Effector memory CD8-positive, alpha-beta T cell (primary cell): ENCODE results near the gene ADCY4.
"Not testable (repeated sequence)": the region's sequence is repeated elsewhere in the genome, so short reads cannot be mapped to it uniquely, and the experiment has no call there.

ENCODE experiments used
- ATAC-seq: fragments of 150-1000 bp; cut with Tn5 transposase; replicated peaks from 2 replicates; pipeline ENCODE4 v1.10.0; 2021; ENCODE audit warnings: mild to moderate bottlenecking, moderate library complexity
- DNase-seq, 3 experiments: peaks; one replicate each; pipeline ENCODE4 v3.0.0; 2021
- H3K27ac Mint-ChIP-seq, 2 donors: one replicate each; pipeline ENCODE4 v1.8.0; 2022; ENCODE audit warnings: mild to moderate bottlenecking in 2 of 2, mixed read lengths in 2 of 2, moderate library complexity in 2 of 2
- H3K27me3 Mint-ChIP-seq, 2 donors: one replicate each; pipeline ENCODE4 v1.8.0; 2022; ENCODE audit warnings: mixed read lengths in 2 of 2
- H3K36me3 Mint-ChIP-seq: one replicate; pipeline ENCODE4 v1.8.0; 2022; ENCODE audit warnings: mild to moderate bottlenecking, moderate library complexity, mixed read lengths; ENCODE audit not compliant: insufficient read depth
- H3K4me1 Mint-ChIP-seq, 2 donors: one replicate each; pipeline ENCODE4 v1.8.0; 2022; ENCODE audit warnings: low read depth in 2 of 2, mixed read lengths in 2 of 2
- H3K4me3 Mint-ChIP-seq, 2 donors: one replicate each; pipeline ENCODE4 v1.8.0; 2022; ENCODE audit warnings: mild to moderate bottlenecking in 2 of 2, mixed read lengths in 2 of 2, moderate library complexity in 2 of 2
- H3K9me3 Mint-ChIP-seq, 2 donors: one replicate each; pipeline ENCODE4 v1.8.0; 2022; ENCODE audit warnings: mixed read lengths in 2 of 2
- total RNA-seq, 9 experiments: gene quantifications; one replicate each; lab custom pipeline; 2026; lab: John Stamatoyannopoulos, UW

ADCY4 gene
- total RNA-seq, result 0.40 to 10.0 (median 5.9) reads per million in 9 experiments

- ATAC-seq (no peak), DNase-seq (peak in 2 of 3 experiments; percentile 20 to 31)
- Mint-ChIP-seq H3K9me3 (no peaks in the 10 kb centered on the region), H3K27me3 (peaks cover 4 to 25% of the 10 kb centered on the region in 2 donors), H3K27ac (peak within 1 kb of the TSS in 1 of 2 donors; percentile 79), H3K36me3 (peaks cover 37% of the 10 kb centered on the region), H3K4me3 (peak within 1 kb of the TSS; percentile 77 to 92), H3K4me1 (peaks cover 54 to 56% of the 10 kb centered on the region in 2 donors)
Observed at GRCh38 chr14:24334431-24335291, at the start of gene ADCY4. Gene ADCY4 (minus strand): TSS chr14:24335071. CDS start chr14:24334652, 419 bp downstream.

GRCh38 chr14:24384169-24384568 is 49.3 kb upstream of the ADCY4 start:
- H3K27me3 Mint-ChIP-seq, result peaks cover 15 to 34% of the 10 kb centered on the region in 2 donors
- H3K9me3 Mint-ChIP-seq, result no peaks in the 10 kb centered on the region
- no peak overlapping the region for H3K4me3 Mint-ChIP-seq
- ATAC-seq, result no peak
- no peak overlapping the region for H3K27ac Mint-ChIP-seq
- no peak for DNase-seq
- no peaks in the 10 kb centered on the region for H3K36me3 Mint-ChIP-seq
- H3K4me1 Mint-ChIP-seq, result no peaks in the 10 kb centered on the region

GRCh38 chr14:24382064-24382371 is 47.1 kb upstream of the ADCY4 start:
- Mint-ChIP-seq H3K4me3 (no peak overlapping the region), H3K36me3 (no peaks in the 10 kb centered on the region), H3K27me3 (peaks cover 19 to 21% of the 10 kb centered on the region in 2 donors), H3K9me3 (no peaks in the 10 kb centered on the region), H3K27ac (no peak overlapping the region), H3K4me1 (no peaks in the 10 kb centered on the region)
- DNase-seq (no peak), ATAC-seq (no peak)

GRCh38 chr14:24381363-24382063 is 46.6 kb upstream of the ADCY4 start:
- Mint-ChIP-seq H3K9me3 (no peaks in the 10 kb centered on the region), H3K27me3 (peaks cover 16 to 24% of the 10 kb centered on the region in 2 donors), H3K36me3 (no peaks in the 10 kb centered on the region), H3K4me3 (no peak overlapping the region), H3K27ac (no peak overlapping the region), H3K4me1 (no peaks in the 10 kb centered on the region)
- ATAC-seq (peak; percentile 14), DNase-seq (no peak)

GRCh38 chr14:24379907-24380730 is 45.2 kb upstream of the ADCY4 start:
- no peaks in the 10 kb centered on the region for H3K4me1 Mint-ChIP-seq
- no peaks in the 10 kb centered on the region for H3K9me3 Mint-ChIP-seq
- peaks cover 15 to 38% of the 10 kb centered on the region in 2 donors for H3K27me3 Mint-ChIP-seq
- ATAC-seq, result no peak
- no peaks in the 10 kb centered on the region for H3K36me3 Mint-ChIP-seq
- H3K27ac Mint-ChIP-seq, result no peak overlapping the region
- H3K4me3 Mint-ChIP-seq, result no peak overlapping the region
- DNase-seq, result no peak

- no peak for ATAC-seq
- Mint-ChIP-seq H3K27me3 (peaks cover 18 to 42% of the 10 kb centered on the region in 2 donors), H3K27ac (no peak overlapping the region), H3K4me1 (no peaks in the 10 kb centered on the region), H3K4me3 (no peak overlapping the region), H3K36me3 (no peaks in the 10 kb centered on the region), H3K9me3 (no peaks in the 10 kb centered on the region)
- no peak for DNase-seq
Observed at GRCh38 chr14:24378981-24379906, 44.4 kb upstream of the ADCY4 start.

GRCh38 chr14:24378327-24378726 is 43.5 kb upstream of the ADCY4 start:
- Mint-ChIP-seq H3K4me1 (no peaks in the 10 kb centered on the region), H3K9me3 (no peaks in the 10 kb centered on the region), H3K27me3 (peaks cover 22 to 42% of the 10 kb centered on the region in 2 donors), H3K36me3 (no peaks in the 10 kb centered on the region), H3K27ac (no peak overlapping the region), H3K4me3 (no peak overlapping the region)
- no peak for ATAC-seq
- no peak for DNase-seq

- Mint-ChIP-seq H3K4me1 (no peaks in the 10 kb centered on the region), H3K36me3 (no peaks in the 10 kb centered on the region), H3K4me3 (no peak overlapping the region), H3K27ac (no peak overlapping the region), H3K9me3 (no peaks in the 10 kb centered on the region), H3K27me3 (peaks cover 22 to 48% of the 10 kb centered on the region in 2 donors)
- ATAC-seq (no peak), DNase-seq (no peak)
Observed at GRCh38 chr14:24377657-24378056, 42.8 kb upstream of the ADCY4 start.

- H3K27ac Mint-ChIP-seq, result no peak overlapping the region
- no peaks in the 10 kb centered on the region for H3K9me3 Mint-ChIP-seq
- no peak for ATAC-seq
- H3K36me3 Mint-ChIP-seq, result no peaks in the 10 kb centered on the region
- no peak overlapping the region for H3K4me3 Mint-ChIP-seq
- DNase-seq, result no peak
- no peaks in the 10 kb centered on the region for H3K4me1 Mint-ChIP-seq
- H3K27me3 Mint-ChIP-seq, result peaks cover 22 to 54% of the 10 kb centered on the region in 2 donors
Observed at GRCh38 chr14:24377126-24377525, 42.3 kb upstream of the ADCY4 start.

GRCh38 chr14:24376448-24377070 is 41.7 kb upstream of the ADCY4 start:
- Mint-ChIP-seq H3K9me3 (no peaks in the 10 kb centered on the region), H3K4me3 (no peak overlapping the region), H3K4me1 (no peaks in the 10 kb centered on the region), H3K27me3 (peaks cover 22 to 57% of the 10 kb centered on the region in 2 donors), H3K36me3 (no peaks in the 10 kb centered on the region), H3K27ac (no peak overlapping the region)
- ATAC-seq, result no peak
- DNase-seq, result no peak

GRCh38 chr14:24372701-24373416 is 38.0 kb upstream of the ADCY4 start:
- Mint-ChIP-seq H3K27me3 (peaks cover 35 to 75% of the 10 kb centered on the region in 2 donors), H3K36me3 (no peaks in the 10 kb centered on the region), H3K4me1 (peaks cover 5 to 9% of the 10 kb centered on the region in 2 donors), H3K27ac (no peak overlapping the region), H3K4me3 (no peak overlapping the region), H3K9me3 (no peaks in the 10 kb centered on the region)
- ATAC-seq (no peak), DNase-seq (no peak)

GRCh38 chr14:24371605-24372004 is 36.7 kb upstream of the ADCY4 start:
- not testable (repeated sequence) for H3K27ac Mint-ChIP-seq, H3K9me3 Mint-ChIP-seq, ATAC-seq, H3K4me3 Mint-ChIP-seq, H3K36me3 Mint-ChIP-seq, DNase-seq
- Mint-ChIP-seq H3K4me1 (peaks cover 16 to 20% of the 10 kb centered on the region in 2 donors), H3K27me3 (peaks cover 47 to 76% of the 10 kb centered on the region in 2 donors)
